Neuronal stem cell (in vitro differentiated cells): ENCODE data around the gene ZNF654.

Experiments
- DNase-seq: peaks from one replicate; pipeline ENCODE4 v3.0.0-alpha.2; 2013; ENCODE audit warnings: low spot score
- H2AFZ ChIP-seq: one replicate; pipeline ENCODE4 v1.6.1; 2013; ENCODE audit warnings: mild to moderate bottlenecking, low read length, inconsistent platforms
- H2AK5ac ChIP-seq: 2 replicates; pipeline ENCODE4 v1.6.1; 2013; ENCODE audit warnings: low read depth, mild to moderate bottlenecking, inconsistent platforms, low read length, moderate library complexity, mixed read lengths
- H2BK120ac ChIP-seq: 2 replicates; pipeline ENCODE4 v1.6.1; 2013; ENCODE audit warnings: low read depth, mild to moderate bottlenecking, inconsistent platforms, low read length, moderate library complexity, mixed read lengths
- H2BK12ac ChIP-seq: one replicate; pipeline ENCODE4 v1.6.1; 2013; ENCODE audit warnings: low read length, inconsistent platforms
- H2BK15ac ChIP-seq: 2 replicates; pipeline ENCODE4 v1.6.1; 2013; ENCODE audit warnings: mild to moderate bottlenecking, low read length, inconsistent platforms, mixed read lengths
- H2BK5ac ChIP-seq: one replicate; pipeline ENCODE4 v1.6.1; 2013; ENCODE audit warnings: inconsistent platforms, mild to moderate bottlenecking, low read length, moderate library complexity
- H3K14ac ChIP-seq: one replicate; pipeline ENCODE4 v1.6.1; 2013; ENCODE audit warnings: low read length, inconsistent platforms
- H3K18ac ChIP-seq: 2 replicates; pipeline ENCODE4 v1.6.1; 2013; ENCODE audit warnings: low read length, inconsistent platforms
- H3K23ac ChIP-seq: 2 replicates; pipeline ENCODE4 v1.6.1; 2013; ENCODE audit warnings: low read depth, mild to moderate bottlenecking, mixed read lengths, low read length, inconsistent platforms; ENCODE audit not compliant: poor library complexity
- H3K27ac ChIP-seq: replicated peaks from 3 replicates; pipeline ENCODE4 v1.5.1; 2013; ENCODE audit warnings: low read length, inconsistent platforms
- H3K27me3 ChIP-seq, 3 experiments: 2 replicates each; pipeline ENCODE4 v1.6.1; 2013; ENCODE audit warnings: low read length in 3 of 3, mild to moderate bottlenecking in 2 of 3, inconsistent platforms in 1 of 3, low read depth in 1 of 3, mixed read lengths in 1 of 3, moderate library complexity in 1 of 3; ENCODE audit not compliant: control insufficient read depth in 3 of 3, insufficient read depth in 3 of 3
- H3K36me3 ChIP-seq, 2 donors: replicated peaks in 1 of 2; 2 replicates each; pipeline ENCODE4 v1.6.1; 2013; ENCODE audit warnings: low read length in 2 of 2; ENCODE audit not compliant: control insufficient read depth in 2 of 2, insufficient read depth in 2 of 2
- H3K4ac ChIP-seq: 2 replicates; pipeline ENCODE4 v1.6.1; 2013; ENCODE audit warnings: inconsistent platforms, mild to moderate bottlenecking, low read length, moderate library complexity
- H3K4me1 ChIP-seq, 2 donors: 1 replicate in 1 of 2; 2 replicates in 1 of 2; pipeline ENCODE4 v1.6.1; 2013; ENCODE audit warnings: low read length in 2 of 2, low read depth in 1 of 2; ENCODE audit not compliant: control insufficient read depth in 2 of 2, insufficient read depth in 1 of 2
- H3K4me2 ChIP-seq: one replicate; pipeline ENCODE4 v1.6.1; 2013; ENCODE audit warnings: mild to moderate bottlenecking, low read length, inconsistent platforms; ENCODE audit not compliant: insufficient read depth, poor library complexity, severe bottlenecking
- H3K4me3 ChIP-seq, 2 donors: 2 replicates each; pipeline ENCODE4 v1.5.1; 2013; ENCODE audit warnings: low read length in 2 of 2, mild to moderate bottlenecking in 2 of 2, inconsistent platforms in 1 of 2, moderate library complexity in 1 of 2
- H3K79me1 ChIP-seq: one replicate; pipeline ENCODE4 v1.6.1; 2013; ENCODE audit warnings: low read depth, mild to moderate bottlenecking, inconsistent platforms, low read length, moderate library complexity
- H3K9ac ChIP-seq: one replicate; pipeline ENCODE4 v1.6.1; 2013; ENCODE audit warnings: mild to moderate bottlenecking, low read depth, low read length, inconsistent platforms; ENCODE audit not compliant: poor library complexity
- H3K9me3 ChIP-seq, 2 donors: replicated peaks in 1 of 2; 2 replicates each; pipeline versions ENCODE3 to v1.6.1; 2013; ENCODE audit warnings: low read length in 2 of 2, mild to moderate bottlenecking in 2 of 2, inconsistent platforms in 1 of 2, low read depth in 1 of 2, mixed read lengths in 1 of 2, moderate library complexity in 1 of 2; ENCODE audit not compliant: control insufficient read depth in 2 of 2, insufficient read depth in 1 of 2
- H4K8ac ChIP-seq: one replicate; pipeline ENCODE4 v1.6.1; 2013; ENCODE audit warnings: low read depth, mild to moderate bottlenecking, inconsistent platforms, low read length, moderate library complexity
- H4K91ac ChIP-seq: one replicate; pipeline ENCODE4 v1.6.1; 2013; ENCODE audit warnings: low read length, low read depth, mild to moderate bottlenecking, inconsistent platforms; ENCODE audit not compliant: poor library complexity
- WGBS, 2 donors: extraction: QIAGEN DNeasy Blood & Tissue Kit; methylation state at CpG; one replicate each; pipeline ENCODE4 v1.1.7; 2013; ENCODE audit warnings: missing lambda C conversion rate in 2 of 2, mixed read lengths in 1 of 2; ENCODE audit not compliant: insufficient read length in 2 of 2, insufficient replicate concordance in 1 of 2; ENCODE audit errors: extremely low coverage in 2 of 2; 5-methylcytosine and 5-hydroxymethylcytosine counted together

The ZNF654 gene

DNA sequence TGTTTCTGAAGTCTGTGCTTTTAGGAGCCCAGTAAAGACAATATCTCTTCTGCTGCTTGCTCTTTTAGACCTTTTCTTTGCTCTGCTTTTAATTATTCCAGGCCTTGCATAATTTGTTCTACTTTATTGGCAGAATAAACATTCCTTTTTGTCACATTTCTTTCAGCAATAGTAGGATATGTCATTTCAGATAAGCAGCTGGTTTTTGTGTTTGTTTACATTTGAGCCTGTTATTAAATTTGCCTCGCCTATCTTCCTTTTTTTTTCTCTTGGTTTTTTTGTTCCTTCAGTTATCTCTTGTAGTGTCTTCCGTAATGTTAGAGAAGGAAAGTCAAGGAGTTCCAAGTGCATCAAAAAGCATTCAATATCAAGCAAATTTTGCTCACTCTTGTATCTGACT, 16.4 kb downstream of the ZNF654 start:
- no peak overlapping the region for H3K9ac ChIP-seq
- WGBS, 2 donors: no CpG with 5 or more reads among the region's 2 CpGs
- no peaks in the 10 kb centered on the region for H3K27me3 ChIP-seq
- no peak overlapping the region for H2BK5ac ChIP-seq
- no peak overlapping the region for H2BK12ac ChIP-seq
- H3K4me3 ChIP-seq: no peak overlapping the region
- H3K18ac ChIP-seq: no peak overlapping the region
- H2AK5ac ChIP-seq: no peak overlapping the region
- no peak overlapping the region for H3K4me2 ChIP-seq
- H3K4me1 ChIP-seq: no peaks in the 10 kb centered on the region
- H3K23ac ChIP-seq: no peak overlapping the region
- H3K27ac ChIP-seq: no peak overlapping the region
- H2BK15ac ChIP-seq: no peak overlapping the region
- H3K9me3 ChIP-seq: peaks cover 0 to 14% of the 10 kb centered on the region in 2 donors
- H4K91ac ChIP-seq: no peak overlapping the region
- H3K4ac ChIP-seq: no peak overlapping the region
- H2AFZ ChIP-seq: no peak overlapping the region
- no peak overlapping the region for H2BK120ac ChIP-seq
- no peak for DNase-seq
- H3K79me1 ChIP-seq: no peaks in the 10 kb centered on the region
- no peak overlapping the region for H3K14ac ChIP-seq
- H3K36me3 ChIP-seq: peaks cover 0 to 5% of the 10 kb centered on the region in 2 donors
- no peak overlapping the region for H4K8ac ChIP-seq

GRCh38 chr3:88076712-88077111, 17.7 kb downstream of the ZNF654 start:
- no peak overlapping the region for H3K14ac ChIP-seq
- H3K18ac ChIP-seq: no peak overlapping the region
- H3K4me1 ChIP-seq: no peaks in the 10 kb centered on the region
- H3K27ac ChIP-seq: no peak overlapping the region
- no peak overlapping the region for H3K4me2 ChIP-seq
- no CpG with 5 or more reads among the region's 1 CpG for WGBS, 2 donors
- peaks cover 0 to 5% of the 10 kb centered on the region in 2 donors for H3K36me3 ChIP-seq
- H2BK12ac ChIP-seq: no peak overlapping the region
- H4K8ac ChIP-seq: no peak overlapping the region
- H2AK5ac ChIP-seq: no peak overlapping the region
- H2AFZ ChIP-seq: no peak overlapping the region
- H3K9ac ChIP-seq: no peak overlapping the region
- H3K23ac ChIP-seq: no peak overlapping the region
- no peak overlapping the region for H4K91ac ChIP-seq
- H3K27me3 ChIP-seq: no peaks in the 10 kb centered on the region
- no peak overlapping the region for H2BK120ac ChIP-seq
- DNase-seq: no peak
- no peak overlapping the region for H2BK5ac ChIP-seq
- H3K9me3 ChIP-seq: peaks cover 2 to 9% of the 10 kb centered on the region in 2 donors
- H3K4me3 ChIP-seq: no peak overlapping the region
- H3K79me1 ChIP-seq: no peaks in the 10 kb centered on the region
- no peak overlapping the region for H3K4ac ChIP-seq
- H2BK15ac ChIP-seq: no peak overlapping the region

DNA sequence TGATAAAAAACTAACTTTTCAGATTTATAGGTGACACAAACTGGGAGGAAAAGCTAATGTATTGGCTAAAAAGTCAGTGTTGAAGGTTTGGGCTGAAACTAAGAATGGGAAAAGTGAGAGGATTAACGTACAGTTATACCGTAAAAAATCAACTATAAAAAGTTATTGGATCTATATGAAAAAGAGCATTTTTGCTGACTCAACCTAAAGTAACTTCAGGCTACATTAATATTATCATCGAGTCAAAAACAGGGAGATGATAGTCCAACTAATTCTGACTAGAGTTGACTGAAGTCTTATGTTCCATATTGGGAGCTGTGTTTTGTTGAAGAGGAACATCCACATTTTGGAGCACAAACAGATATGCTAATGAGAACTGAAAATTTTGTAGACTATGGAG, 19.9 kb downstream of the ZNF654 start:
- Histone ChIP-seq H2AFZ (no peak overlapping the region), H3K4me1 (no peaks in the 10 kb centered on the region), H3K9ac (no peak overlapping the region), H3K36me3 (peaks cover 0 to 6% of the 10 kb centered on the region in 2 donors), H2BK120ac (no peak overlapping the region), H3K18ac (no peak overlapping the region), H3K27ac (no peak overlapping the region), H3K79me1 (no peaks in the 10 kb centered on the region), H3K9me3 (peaks cover 2 to 8% of the 10 kb centered on the region in 2 donors), H3K4me3 (no peak overlapping the region), H3K27me3 (no peaks in the 10 kb centered on the region), H3K14ac (no peak overlapping the region), H2BK12ac (no peak overlapping the region), H3K4me2 (no peak overlapping the region), H4K8ac (no peak overlapping the region), H3K4ac (no peak overlapping the region), H2BK15ac (no peak overlapping the region), H2AK5ac (no peak overlapping the region), H2BK5ac (no peak overlapping the region), H4K91ac (no peak overlapping the region), H3K23ac (no peak overlapping the region)
- no peak for DNase-seq
- WGBS, 2 donors: no CpG with 5 or more reads among the region's 3 CpGs

- Histone ChIP-seq H3K4me2 (no peak overlapping the region), H3K9me3 (peaks cover 2 to 8% of the 10 kb centered on the region in 2 donors), H2BK5ac (no peak overlapping the region), H3K14ac (no peak overlapping the region), H3K27me3 (no peaks in the 10 kb centered on the region), H3K36me3 (peaks cover 0 to 21% of the 10 kb centered on the region in 2 donors), H3K23ac (no peak overlapping the region), H3K4me1 (no peaks in the 10 kb centered on the region), H3K79me1 (no peaks in the 10 kb centered on the region), H3K18ac (no peak overlapping the region), H2AFZ (no peak overlapping the region), H3K4ac (no peak overlapping the region), H2BK12ac (no peak overlapping the region), H2BK15ac (no peak overlapping the region), H2BK120ac (no peak overlapping the region), H2AK5ac (no peak overlapping the region), H4K8ac (no peak overlapping the region), H3K27ac (no peak overlapping the region), H3K4me3 (no peak overlapping the region), H4K91ac (no peak overlapping the region), H3K9ac (no peak overlapping the region)
- no peak for DNase-seq
- no CpG with 5 or more reads among the region's 2 CpGs for WGBS, 2 donors
Observed at GRCh38 chr3:88082854-88083253, 23.8 kb downstream of the ZNF654 start.
